ENCODE data around the gene GP9. TPM values are rescaled to one million over a fixed set of nuclear protein-coding genes. Genes with fewer than 3 reads are reported as not detected.
A peak's percentile ranks its signal among the peaks of the same experiment; 100 is the strongest.
"Not testable (repeated sequence)": the region's sequence is repeated elsewhere in the genome, so short reads cannot be mapped to it uniquely, and the experiment has no call there.

The GP9 gene
- total RNA-seq, 1 donor from 2014 or later: not detected

GRCh38 chr3:129068291-129068886, 7.8 kb downstream of the GP9 start:
- Histone ChIP-seq H3K27me3 (no peaks in the 10 kb centered on the region), H3K4me1 (no peaks in the 10 kb centered on the region), H3K36me3 (no peaks in the 10 kb centered on the region), H3K27ac (peak overlapping the region; percentile 3), H3K4me3 (peak overlapping the region; percentile 31 to 42), H3K9me3 (no peaks in the 10 kb centered on the region)
- TF ChIP-seq POLR2AphosphoS5 (IDR thresholded peaks at IDR 0.05; ENCODE audit: insufficient read depth in 1 of 2, low read depth in 1 of 2): no peak
- no peak for TF ChIP-seq CTCF (IDR thresholded peaks at IDR 0.05)
- no peak for TF ChIP-seq POLR2A (IDR thresholded peaks at IDR 0.05)
- DNase-seq (ENCODE audit: extremely low spot score in 2 of 2): no peak
- intact Hi-C loops (cut with DNase I): no loop called here

GRCh38 chr3:129069313-129070085, 8.9 kb downstream of the GP9 start:
- H3K9me3 ChIP-seq; H3K27ac ChIP-seq; H3K4me3 ChIP-seq; H3K27me3 ChIP-seq; H3K36me3 ChIP-seq; intact Hi-C loops (cut with DNase I); DNase-seq (ENCODE audit: extremely low spot score in 2 of 2); H3K4me1 ChIP-seq: not testable (repeated sequence)

- Histone ChIP-seq H3K4me1 (no peaks in the 10 kb centered on the region), H3K27me3 (no peaks in the 10 kb centered on the region), H3K4me3 (no peak overlapping the region), H3K27ac (peak overlapping the region; percentile 33), H3K9me3 (no peaks in the 10 kb centered on the region), H3K36me3 (no peaks in the 10 kb centered on the region)
- intact Hi-C loops (cut with DNase I): no loop called here
- no peak for DNase-seq (ENCODE audit: extremely low spot score in 2 of 2)
- TF ChIP-seq CTCF (IDR thresholded peaks at IDR 0.05): no peak
- TF ChIP-seq POLR2AphosphoS5 (IDR thresholded peaks at IDR 0.05; ENCODE audit: insufficient read depth in 1 of 2, low read depth in 1 of 2): no peak
- no peak for TF ChIP-seq POLR2A (IDR thresholded peaks at IDR 0.05)
Observed at GRCh38 chr3:129070086-129070885, 9.7 kb downstream of the GP9 start.

- Histone ChIP-seq H3K36me3 (no peaks in the 10 kb centered on the region), H3K4me3 (no peak overlapping the region), H3K9me3 (no peaks in the 10 kb centered on the region), H3K27ac (no peak overlapping the region), H3K27me3 (no peaks in the 10 kb centered on the region), H3K4me1 (no peaks in the 10 kb centered on the region)
- no peak for TF ChIP-seq CTCF (IDR thresholded peaks at IDR 0.05)
- TF ChIP-seq POLR2A (IDR thresholded peaks at IDR 0.05): no peak
- TF ChIP-seq POLR2AphosphoS5 (IDR thresholded peaks at IDR 0.05; ENCODE audit: insufficient read depth in 1 of 2, low read depth in 1 of 2): no peak
- no peak for DNase-seq (ENCODE audit: extremely low spot score in 2 of 2)
- intact Hi-C loops (cut with DNase I): no loop called here
Observed at GRCh38 chr3:129077222-129077621, 16.6 kb downstream of the GP9 start.

- Histone ChIP-seq H3K36me3 (no peaks in the 10 kb centered on the region), H3K4me1 (no peaks in the 10 kb centered on the region), H3K9me3 (no peaks in the 10 kb centered on the region), H3K4me3 (no peak overlapping the region), H3K27ac (no peak overlapping the region), H3K27me3 (no peaks in the 10 kb centered on the region)
- DNase-seq (ENCODE audit: extremely low spot score in 2 of 2): no peak
- TF ChIP-seq POLR2A (IDR thresholded peaks at IDR 0.05) (no peak), CTCF (IDR thresholded peaks at IDR 0.05) (no peak), POLR2AphosphoS5 (IDR thresholded peaks at IDR 0.05; ENCODE audit: insufficient read depth in 1 of 2, low read depth in 1 of 2) (no peak)
- intact Hi-C loops (cut with DNase I): no loop called here
Observed at GRCh38 chr3:129078510-129078909, 17.9 kb downstream of the GP9 start.

Measured in vagina (tissue), 2 donors.